Fibroblast of the aortic adventitia (primary cell): ENCODE data around the gene TPSG1. TPM values are rescaled to one million over a fixed set of nuclear protein-coding genes. Genes with fewer than 3 reads are reported as not detected.

ENCODE experiments used
- DNase-seq: peaks from one replicate; pipeline ENCODE4 v3.0.0-alpha.2; 2010; ENCODE audit warnings: low read depth
- H3K4me3 ChIP-seq: 2 replicates; pipeline ENCODE4 v1.5.1; 2011; ENCODE audit warnings: low read depth, mild to moderate bottlenecking, control low read depth, low read length, moderate library complexity
- CTCF ChIP-seq: IDR thresholded peaks from 2 replicates; pipeline ENCODE4 v1.5.1; 2011; ENCODE audit warnings: mild to moderate bottlenecking, low read length, control low read depth, inconsistent platforms; ENCODE audit not compliant: insufficient read depth
- total RNA-seq: library from RNA; depleted of rRNA; stranded (reverse); fragments of >200 nt; gene quantifications from 2 replicates; pipeline ENCODE4 v1.2.3, GENCODE V29; 2012; ENCODE audit warnings: low replicate concordance

Gene TPSG1
- total RNA-seq, 1 donor = not detected

- DNase-seq = no peak
- H3K4me3 ChIP-seq = no peak overlapping the region
- TF ChIP-seq CTCF = no peak
Observed at GRCh38 chr16:1175566-1176279, 49.3 kb downstream of the TPSG1 start.

GRCh38 chr16:1174477-1175357 is 50.4 kb downstream of the TPSG1 start:
- no peak overlapping the region for H3K4me3 ChIP-seq
- TF ChIP-seq CTCF = no peak

GRCh38 chr16:1173788-1174451 is 51.1 kb downstream of the TPSG1 start:
- DNase-seq = no peak
- H3K4me3 ChIP-seq = no peak overlapping the region
- no peak for TF ChIP-seq CTCF

More at GRCh38 chr16:1174477-1175357, 50.4 kb downstream of the TPSG1 start:
- DNase-seq = no peak

- TF ChIP-seq CTCF = no peak
- H3K4me3 ChIP-seq = no peak overlapping the region
- DNase-seq = no peak
Observed at GRCh38 chr16:1172651-1173050, 52.4 kb downstream of the TPSG1 start.

GRCh38 chr16:1171854-1172428 is 53.1 kb downstream of the TPSG1 start:
- H3K4me3 ChIP-seq = no peak overlapping the region
- DNase-seq = no peak
- TF ChIP-seq CTCF = no peak

Other genes with a start within 250 kb of the TPSG1 start
- gene SOX8, start 243.5 kb downstream of the TPSG1 start, total RNA-seq = 0.09 and 0.33 TPM in 2 replicates
- gene SSTR5, start 152.5 kb downstream of the TPSG1 start, total RNA-seq = not detected in 2 replicates
- not detected in 2 replicates for gene C1QTNF8, start 129.0 kb downstream of the TPSG1 start, total RNA-seq
- 2.7 TPM in 1 of 2 replicates, not detected in the other for gene CACNA1H, start 72.2 kb downstream of the TPSG1 start, total RNA-seq
- gene TPSB2, start 4.9 kb upstream of the TPSG1 start, total RNA-seq = not detected in 2 replicates
- gene TPSAB1, start 15.4 kb upstream of the TPSG1 start, total RNA-seq = not detected in 2 replicates
- gene TPSD1, start 30.8 kb upstream of the TPSG1 start, total RNA-seq = not detected in 2 replicates
- 39.8 and 70.3 TPM in 2 replicates for gene UBE2I, start 84.4 kb upstream of the TPSG1 start, total RNA-seq
- gene BAIAP3, start 108.4 kb upstream of the TPSG1 start, total RNA-seq = 0.09 TPM in 1 of 2 replicates, not detected in the other
- 49.3 and 73.3 TPM in 2 replicates for gene TSR3, start 126.6 kb upstream of the TPSG1 start, total RNA-seq
- 36.3 and 80.4 TPM in 2 replicates for gene GNPTG, start 126.7 kb upstream of the TPSG1 start, total RNA-seq
- 11.5 and 15.6 TPM in 2 replicates for gene UNKL, start 189.4 kb upstream of the TPSG1 start, total RNA-seq
- 10.3 and 20.1 TPM in 2 replicates for gene UQCC4, start 195.5 kb upstream of the TPSG1 start, total RNA-seq
- gene PERCC1, start 205.8 kb upstream of the TPSG1 start, total RNA-seq = not detected in 2 replicates
- gene CCDC154, start 219.3 kb upstream of the TPSG1 start, total RNA-seq = 0.36 and 0.41 TPM in 2 replicates
- gene CLCN7, start 249.8 kb upstream of the TPSG1 start, total RNA-seq = 64.8 and 432 TPM in 2 replicates